ENCODE results near the gene NSRP1. TPM values are rescaled to one million over a fixed set of nuclear protein-coding genes. Genes with fewer than 3 reads are reported as not detected.
"Not testable (repeated sequence)": the region's sequence is repeated elsewhere in the genome, so short reads cannot be mapped to it uniquely, and the experiment has no call there.

The NSRP1 gene
- 35.7 TPM for total RNA-seq
- long read RNA-seq, transcript NSRP1-201 (7 exons, 2,541 nt), result major isoform, 48 of 104 reads
- long read RNA-seq, transcript NSRP1-217 (6 exons, 2,420 nt), result minor isoform, 6 of 104 reads
- long read RNA-seq, partial matches to known transcripts, result 32 of 104 reads
- long read RNA-seq, other reads (novel, unspliced or antisense), result 8 of 104 reads

- peak; percentile 98 for DNase-seq (ENCODE audit: low spot score)
Measured at GRCh38 chr17:30116661-30117551, at the start of gene NSRP1. Gene NSRP1 (plus strand): TSS chr17:30116816. CDS start chr17:30116844, 28 bp downstream.

GRCh38 chr17:30068465-30068864, 48.2 kb upstream of the NSRP1 start:
- intact Hi-C loops (cut with DNase I), result no loop called here
- DNase-seq (ENCODE audit: low spot score), result no peak

More at GRCh38 chr17:30116661-30117551, at the start of gene NSRP1:
- intact Hi-C loops (cut with DNase I), result loop anchor here (5.0 kb wide), 2 partner anchors 175 to 360 kb away; partner anchors contain the start of genes BLMH and GOSR1

- no peak for DNase-seq (ENCODE audit: low spot score)
- intact Hi-C loops (cut with DNase I), result no loop called here
Measured at GRCh38 chr17:30074254-30074653, 42.4 kb upstream of the NSRP1 start.

GRCh38 chr17:30074730-30075129, 41.9 kb upstream of the NSRP1 start:
- intact Hi-C loops (cut with DNase I), result no loop called here
- no peak for DNase-seq (ENCODE audit: low spot score)

- no peak for DNase-seq (ENCODE audit: low spot score)
- intact Hi-C loops (cut with DNase I), result no loop called here
Measured at GRCh38 chr17:30082773-30083172, 33.8 kb upstream of the NSRP1 start.

GRCh38 chr17:30084788-30085187, 31.8 kb upstream of the NSRP1 start:
- no peak for DNase-seq (ENCODE audit: low spot score)
- intact Hi-C loops (cut with DNase I), result no loop called here

GRCh38 chr17:30086896-30087295, 29.7 kb upstream of the NSRP1 start:
- intact Hi-C loops (cut with DNase I), result no loop called here
- DNase-seq (ENCODE audit: low spot score), result no peak

- intact Hi-C loops (cut with DNase I); DNase-seq (ENCODE audit: low spot score): not testable (repeated sequence)
Measured at GRCh38 chr17:30087431-30087830, 29.2 kb upstream of the NSRP1 start.

GRCh38 chr17:30091121-30091670, 25.4 kb upstream of the NSRP1 start:
- intact Hi-C loops (cut with DNase I), result loop anchor here (5.0 kb wide), 1 partner anchor 284 kb away; no protein-coding TSS in a partner anchor
- no peak for DNase-seq (ENCODE audit: low spot score)

GRCh38 chr17:30091771-30092170, 24.8 kb upstream of the NSRP1 start:
- intact Hi-C loops (cut with DNase I), result loop anchor here (5.0 kb wide), 1 partner anchor 284 kb away; no protein-coding TSS in a partner anchor
- DNase-seq (ENCODE audit: low spot score), result no peak

- intact Hi-C loops (cut with DNase I), result loop anchor here (5.0 kb wide), 1 partner anchor 286 kb away; no protein-coding TSS in a partner anchor
- no peak for DNase-seq (ENCODE audit: low spot score)
Measured at GRCh38 chr17:30092886-30093285, 23.7 kb upstream of the NSRP1 start.

- intact Hi-C loops (cut with DNase I), result loop anchor here (5.0 kb wide), 1 partner anchor 286 kb away; no protein-coding TSS in a partner anchor
- no peak for DNase-seq (ENCODE audit: low spot score)
Measured at GRCh38 chr17:30093463-30094147, 23.0 kb upstream of the NSRP1 start.

- DNase-seq (ENCODE audit: low spot score), result no peak
- intact Hi-C loops (cut with DNase I), result no loop called here
Measured at GRCh38 chr17:30095507-30096244, 20.9 kb upstream of the NSRP1 start.

GRCh38 chr17:30101686-30102390, 14.8 kb upstream of the NSRP1 start:
- intact Hi-C loops (cut with DNase I), result no loop called here
- no peak for DNase-seq (ENCODE audit: low spot score)

GRCh38 chr17:30103921-30104320, 12.7 kb upstream of the NSRP1 start:
- intact Hi-C loops (cut with DNase I), result loop anchor here (2.0 kb wide), 1 partner anchor 175 kb away; no protein-coding TSS in a partner anchor
- DNase-seq (ENCODE audit: low spot score), result no peak

- peak; percentile 82 for DNase-seq (ENCODE audit: low spot score)
- intact Hi-C loops (cut with DNase I), result loop anchor here (2.0 kb wide), 1 partner anchor 174 kb away; no protein-coding TSS in a partner anchor
Measured at GRCh38 chr17:30104575-30105339, 11.9 kb upstream of the NSRP1 start.

- intact Hi-C loops (cut with DNase I), result no loop called here
- no peak for DNase-seq (ENCODE audit: low spot score)
Measured at GRCh38 chr17:30112794-30113193, 3.8 kb upstream of the NSRP1 start.

GRCh38 chr17:30113213-30113612, 3.4 kb upstream of the NSRP1 start:
- intact Hi-C loops (cut with DNase I), result no loop called here
- no peak for DNase-seq (ENCODE audit: low spot score)

All from cardiac septum (tissue), 1 donor.